MCF 10A (cell line): ENCODE results near the gene IMP4. TPM values are rescaled to one million over a fixed set of nuclear protein-coding genes. Genes with fewer than 3 reads are reported as not detected.
A peak's percentile ranks its signal among the peaks of the same experiment; 100 is the strongest.

Experiments used
- BruUV-seq: library from RNA; stranded (reverse); fragments of 400-500 nt; replicated peaks from 2 replicates; lab custom pipeline; 2021; lab: Mats Ljungman, UMichigan
- CTCF ChIA-PET: fragments of 300-600 bp; sonication (Branson Sonifier 250); formaldehyde crosslinking; extraction: SDS; loops from one replicate; lab custom pipeline; 2021; ENCODE audit warnings: antibody characterized with exemption, inconsistent platforms; lab: Yijun Ruan, JAX
- POLR2A ChIA-PET: fragments of 300-600, 350-650 bp; sonication (Branson Sonifier 250); formaldehyde crosslinking; extraction: SDS; loops from one replicate; lab custom pipeline; 2020; ENCODE audit warnings: antibody characterized with exemption, inconsistent platforms; lab: Yijun Ruan, JAX
- DNase-seq: peaks from one replicate; pipeline ENCODE4 v3.0.0-alpha.2; 2018; ENCODE audit not compliant: unreplicated experiment
- H3K27ac Mint-ChIP-seq: one replicate; pipeline ENCODE4 v1.8.0; 2022; ENCODE audit warnings: mild to moderate bottlenecking, low read depth, mixed read lengths; ENCODE audit not compliant: unreplicated experiment
- H3K27me3 Mint-ChIP-seq: one replicate; pipeline ENCODE4 v1.8.0; 2022; ENCODE audit warnings: mixed read lengths; ENCODE audit not compliant: insufficient read depth, unreplicated experiment
- H3K36me3 Mint-ChIP-seq: one replicate; pipeline ENCODE4 v1.8.0; 2022; ENCODE audit warnings: mild to moderate bottlenecking, moderate library complexity, mixed read lengths; ENCODE audit not compliant: insufficient read depth, unreplicated experiment
- H3K4me1 Mint-ChIP-seq: one replicate; pipeline ENCODE4 v1.8.0; 2022; ENCODE audit warnings: mixed read lengths; ENCODE audit not compliant: insufficient read depth, unreplicated experiment
- H3K4me3 Mint-ChIP-seq: one replicate; pipeline ENCODE4 v1.8.0; 2022; ENCODE audit warnings: mild to moderate bottlenecking, moderate library complexity, mixed read lengths; ENCODE audit not compliant: unreplicated experiment
- H3K9me3 Mint-ChIP-seq: one replicate; pipeline ENCODE4 v1.8.0; 2022; ENCODE audit warnings: mixed read lengths; ENCODE audit not compliant: unreplicated experiment
- intact Hi-C: fragments of 100-400 bp; cut with micrococcal nuclease; formaldehyde crosslinking; loops from 2 replicates; pipeline ENCODE4 v1.14.1; 2022
- total RNA-seq: library from RNA; stranded (reverse); gene quantifications from 2 replicates; pipeline ENCODE4 v1.2.3, GENCODE V29; 2022
- TF ChIP-seq, protein P1 (sequence below): fragments of 200-600 bp; IDR thresholded peaks from one replicate; pipeline ENCODE4 v1.8.0; 2022; ENCODE audit warnings: antibody characterized with exemption, mild to moderate bottlenecking; ENCODE audit not compliant: unreplicated experiment

The IMP4 gene
- total RNA-seq, 1 experiment from 2014 or later: 144 TPM

GRCh38 chr2:130318906-130319305 lies 23.8 kb upstream of the IMP4 start:
- TF ChIP-seq, protein P1, sequence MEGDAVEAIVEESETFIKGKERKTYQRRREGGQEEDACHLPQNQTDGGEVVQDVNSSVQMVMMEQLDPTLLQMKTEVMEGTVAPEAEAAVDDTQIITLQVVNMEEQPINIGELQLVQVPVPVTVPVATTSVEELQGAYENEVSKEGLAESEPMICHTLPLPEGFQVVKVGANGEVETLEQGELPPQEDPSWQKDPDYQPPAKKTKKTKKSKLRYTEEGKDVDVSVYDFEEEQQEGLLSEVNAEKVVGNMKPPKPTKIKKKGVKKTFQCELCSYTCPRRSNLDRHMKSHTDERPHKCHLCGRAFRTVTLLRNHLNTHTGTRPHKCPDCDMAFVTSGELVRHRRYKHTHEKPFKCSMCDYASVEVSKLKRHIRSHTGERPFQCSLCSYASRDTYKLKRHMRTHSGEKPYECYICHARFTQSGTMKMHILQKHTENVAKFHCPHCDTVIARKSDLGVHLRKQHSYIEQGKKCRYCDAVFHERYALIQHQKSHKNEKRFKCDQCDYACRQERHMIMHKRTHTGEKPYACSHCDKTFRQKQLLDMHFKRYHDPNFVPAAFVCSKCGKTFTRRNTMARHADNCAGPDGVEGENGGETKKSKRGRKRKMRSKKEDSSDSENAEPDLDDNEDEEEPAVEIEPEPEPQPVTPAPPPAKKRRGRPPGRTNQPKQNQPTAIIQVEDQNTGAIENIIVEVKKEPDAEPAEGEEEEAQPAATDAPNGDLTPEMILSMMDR: no peak
- Mint-ChIP-seq H3K4me1 (no peaks in the 10 kb centered on the region), H3K27ac (no peak overlapping the region), H3K36me3 (no peaks in the 10 kb centered on the region), H3K9me3 (no peaks in the 10 kb centered on the region), H3K4me3 (no peak overlapping the region), H3K27me3 (no peaks in the 10 kb centered on the region)
- no TSS peak for BruUV-seq
- CTCF ChIA-PET: interaction anchor here (2.1 kb wide), 1 partner anchor 14 kb away, joined by 7 read pairs; no protein-coding TSS in a partner anchor
- intact Hi-C loops: no loop called here
- DNase-seq: no peak
- POLR2A ChIA-PET: interaction anchor here (1.0 to 2.5 kb wide), 2 partner anchors 10 to 20 kb away, joined by 3 to 6 read pairs; no protein-coding TSS in a partner anchor

- POLR2A ChIA-PET: no interaction called here
- H3K9me3 Mint-ChIP-seq: no peaks in the 10 kb centered on the region
Observed at GRCh38 chr2:130319536-130319935, 23.2 kb upstream of the IMP4 start.

GRCh38 chr2:130327703-130328527 lies 14.8 kb upstream of the IMP4 start:
- Mint-ChIP-seq H3K27me3 (no peaks in the 10 kb centered on the region), H3K4me3 (peak overlapping the region; percentile 59), H3K27ac (peak overlapping the region; percentile 75), H3K36me3 (no peaks in the 10 kb centered on the region), H3K9me3 (no peaks in the 10 kb centered on the region), H3K4me1 (peaks cover 10% of the 10 kb centered on the region)
- BruUV-seq: no TSS peak
- ChIA-PET CTCF (interaction anchor here (0.6 to 3.0 kb wide), 5 partner anchors 14 to 1859 kb away, joined by 3 to 17 read pairs (median 5); partner anchors contain the start of genes MZT2B and SMPD4), POLR2A (interaction anchor here (1.4 to 4.0 kb wide), 4 partner anchors 10 to 147 kb away, joined by 6 to 39 read pairs (median 18); partner anchors contain the start of genes IMP4, MZT2B and SMPD4)
- TF ChIP-seq, protein P1: no peak
- intact Hi-C loops: no loop called here
- DNase-seq: peak; percentile 47

More at GRCh38 chr2:130319536-130319935, 23.2 kb upstream of the IMP4 start:
- BruUV-seq: no TSS peak
- TF ChIP-seq, protein P1: no peak
- no peaks in the 10 kb centered on the region for H3K27me3 Mint-ChIP-seq
- CTCF ChIA-PET: interaction anchor here (2.1 kb wide), 1 partner anchor 13 kb away, joined by 7 read pairs; no protein-coding TSS in a partner anchor
- H3K4me3 Mint-ChIP-seq: no peak overlapping the region
- H3K4me1 Mint-ChIP-seq: no peaks in the 10 kb centered on the region
- H3K27ac Mint-ChIP-seq: no peak overlapping the region
- no peak for DNase-seq
- intact Hi-C loops: no loop called here
- H3K36me3 Mint-ChIP-seq: no peaks in the 10 kb centered on the region

- ChIA-PET CTCF (interaction anchor here (0.6 to 3.0 kb wide), 3 partner anchors 147 to 1859 kb away, joined by 3 to 17 read pairs (median 3); partner anchors contain the start of genes MZT2B and SMPD4), POLR2A (interaction anchor here (1.4 to 4.0 kb wide), 4 partner anchors 9 to 148 kb away, joined by 6 to 39 read pairs (median 18); partner anchors contain the start of genes IMP4, MZT2B and SMPD4)
- intact Hi-C loops: no loop called here
- peak overlapping the region; percentile 75 for H3K27ac Mint-ChIP-seq
- peak overlapping the region; percentile 59 for H3K4me3 Mint-ChIP-seq
- TF ChIP-seq, protein P1: no peak
- no TSS peak for BruUV-seq
- DNase-seq: peak; percentile 66
- no peaks in the 10 kb centered on the region for H3K9me3 Mint-ChIP-seq
- H3K36me3 Mint-ChIP-seq: no peaks in the 10 kb centered on the region
- H3K4me1 Mint-ChIP-seq: peaks cover 10% of the 10 kb centered on the region
- no peaks in the 10 kb centered on the region for H3K27me3 Mint-ChIP-seq
Observed at GRCh38 chr2:130328710-130329109, 14.0 kb upstream of the IMP4 start.
